NT2/D1 (cell line): ENCODE results near the gene CYSTM1.

Source experiments
- DNase-seq: peaks from one replicate; pipeline ENCODE4 v3.0.0-alpha.2; 2011; ENCODE audit warnings: low read depth, low spot score
- H3K27me3 ChIP-seq: 2 replicates; pipeline ENCODE4 v1.6.0; 2011; ENCODE audit warnings: mild to moderate bottlenecking; ENCODE audit not compliant: insufficient read length, insufficient read depth
- H3K36me3 ChIP-seq: 2 replicates; pipeline ENCODE4 v1.6.1; 2011; ENCODE audit warnings: mild to moderate bottlenecking, low read length, mixed read lengths; ENCODE audit not compliant: insufficient read depth, insufficient read length
- H3K4me1 ChIP-seq: 2 replicates; pipeline ENCODE4 v1.5.1; 2011; ENCODE audit not compliant: insufficient read depth, insufficient read length
- H3K4me3 ChIP-seq: 2 replicates; pipeline ENCODE4 v1.5.1; 2011; ENCODE audit warnings: low read depth; ENCODE audit not compliant: insufficient read length
- H3K9ac ChIP-seq: 2 replicates; pipeline ENCODE4 v1.6.0; 2011; ENCODE audit warnings: low read depth; ENCODE audit not compliant: insufficient read length
- H3K9me3 ChIP-seq: 2 replicates; pipeline ENCODE4 v1.5.1; 2011; ENCODE audit warnings: mild to moderate bottlenecking, low read length; ENCODE audit not compliant: insufficient read depth
- SUZ12 ChIP-seq: IDR thresholded peaks from 2 replicates; pipeline ENCODE4 v1.6.1; 2011; ENCODE audit not compliant: insufficient read length, insufficient read depth; ENCODE audit errors: extremely low read depth
- YY1 ChIP-seq: IDR thresholded peaks from 2 replicates; pipeline ENCODE4 v1.6.1; 2011; ENCODE audit not compliant: insufficient read length, insufficient read depth
- ZNF274 ChIP-seq: IDR thresholded peaks from 2 replicates; pipeline ENCODE4 v1.6.1; 2011; ENCODE audit warnings: mild to moderate bottlenecking, low read depth, low read length

Gene CYSTM1

DNA sequence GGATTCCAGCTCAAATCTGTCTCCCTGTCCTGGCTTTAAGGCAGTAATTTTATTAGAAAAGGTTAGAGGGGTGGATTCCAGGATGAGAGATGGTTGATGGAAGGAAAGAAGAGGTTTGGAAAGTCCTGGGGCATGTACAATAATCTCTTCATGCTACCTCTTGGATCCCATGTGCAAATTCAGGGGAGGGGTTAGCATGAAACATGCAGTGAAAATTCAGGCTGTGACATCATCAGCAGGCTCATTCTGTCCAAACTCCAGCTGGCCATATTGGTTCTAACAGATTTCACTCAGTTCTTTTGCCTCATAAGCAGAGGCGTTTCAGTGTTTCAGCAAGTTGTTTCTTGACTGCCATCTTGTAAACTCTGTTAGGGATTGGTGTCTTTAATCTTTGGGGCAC, 55.4 kb downstream of the CYSTM1 start:
- Histone ChIP-seq H3K4me1 (peaks cover 4% of the 10 kb centered on the region), H3K4me3 (no peak overlapping the region), H3K9ac (no peak overlapping the region), H3K36me3 (no peaks in the 10 kb centered on the region), H3K9me3 (no peaks in the 10 kb centered on the region), H3K27me3 (no peaks in the 10 kb centered on the region)
- DNase-seq, result no peak
- TF ChIP-seq SUZ12 (no peak), ZNF274 (no peak), YY1 (no peak)

DNA sequence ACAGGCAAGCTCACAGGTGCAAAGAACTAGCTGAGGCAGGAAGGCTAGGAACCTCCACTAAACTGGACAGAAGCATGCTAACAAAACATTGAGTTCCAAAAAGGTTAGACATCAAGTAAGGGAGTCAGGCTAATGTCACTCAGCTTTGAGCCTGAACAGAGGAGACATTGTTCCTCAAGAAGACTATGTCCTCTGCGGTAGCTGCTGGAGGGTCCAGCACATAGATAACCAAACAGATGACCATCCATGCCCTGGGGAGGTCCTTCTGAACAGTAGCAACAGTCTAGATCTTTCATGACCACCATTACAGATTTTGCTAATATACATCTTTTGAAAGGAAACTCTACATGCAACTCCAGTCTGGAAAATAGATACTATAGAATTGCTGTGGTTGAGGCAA, 57.7 kb downstream of the CYSTM1 start:
- no peaks in the 10 kb centered on the region for H3K4me1 ChIP-seq
- no peak for DNase-seq
- H3K4me3 ChIP-seq, result no peak overlapping the region
- TF ChIP-seq SUZ12 (no peak), YY1 (no peak)
- H3K36me3 ChIP-seq, result no peaks in the 10 kb centered on the region
- H3K9me3 ChIP-seq, result no peaks in the 10 kb centered on the region
- H3K27me3 ChIP-seq, result no peaks in the 10 kb centered on the region
- no peak overlapping the region for H3K9ac ChIP-seq

DNA sequence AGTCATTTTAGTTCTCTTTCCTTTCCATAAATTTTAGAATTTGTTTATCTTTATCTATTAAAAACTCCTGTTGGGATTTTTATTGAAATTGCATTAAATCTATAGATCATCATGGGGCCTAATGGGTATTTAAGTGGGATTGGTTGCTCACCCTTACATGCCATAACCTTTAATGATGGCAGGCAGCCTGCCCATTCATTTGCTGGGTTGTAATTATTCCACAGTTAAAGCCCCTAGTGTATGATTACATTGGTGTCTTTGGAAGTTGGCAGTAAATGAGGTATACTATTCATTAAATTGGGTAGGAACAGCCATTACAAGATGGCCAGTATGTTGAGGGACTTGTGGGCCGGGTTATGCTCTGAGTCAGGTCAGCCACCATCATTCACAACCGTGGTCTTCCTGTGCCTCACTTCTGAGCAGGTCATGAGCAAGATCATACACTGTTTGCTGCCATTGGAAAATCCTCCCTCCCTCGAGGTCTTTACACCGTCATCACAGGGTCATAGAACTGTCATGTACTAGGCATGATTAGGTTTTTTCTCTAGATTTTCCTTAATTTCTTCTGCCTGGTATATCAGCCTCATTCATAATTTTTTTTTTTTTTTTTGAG, 59.5 kb downstream of the CYSTM1 start:
- Histone ChIP-seq H3K4me1 (no peaks in the 10 kb centered on the region), H3K9me3 (no peaks in the 10 kb centered on the region), H3K9ac (no peak overlapping the region), H3K36me3 (no peaks in the 10 kb centered on the region), H3K27me3 (no peaks in the 10 kb centered on the region), H3K4me3 (no peak overlapping the region)
- TF ChIP-seq ZNF274 (no peak), SUZ12 (no peak), YY1 (no peak)
- DNase-seq, result no peak

DNA sequence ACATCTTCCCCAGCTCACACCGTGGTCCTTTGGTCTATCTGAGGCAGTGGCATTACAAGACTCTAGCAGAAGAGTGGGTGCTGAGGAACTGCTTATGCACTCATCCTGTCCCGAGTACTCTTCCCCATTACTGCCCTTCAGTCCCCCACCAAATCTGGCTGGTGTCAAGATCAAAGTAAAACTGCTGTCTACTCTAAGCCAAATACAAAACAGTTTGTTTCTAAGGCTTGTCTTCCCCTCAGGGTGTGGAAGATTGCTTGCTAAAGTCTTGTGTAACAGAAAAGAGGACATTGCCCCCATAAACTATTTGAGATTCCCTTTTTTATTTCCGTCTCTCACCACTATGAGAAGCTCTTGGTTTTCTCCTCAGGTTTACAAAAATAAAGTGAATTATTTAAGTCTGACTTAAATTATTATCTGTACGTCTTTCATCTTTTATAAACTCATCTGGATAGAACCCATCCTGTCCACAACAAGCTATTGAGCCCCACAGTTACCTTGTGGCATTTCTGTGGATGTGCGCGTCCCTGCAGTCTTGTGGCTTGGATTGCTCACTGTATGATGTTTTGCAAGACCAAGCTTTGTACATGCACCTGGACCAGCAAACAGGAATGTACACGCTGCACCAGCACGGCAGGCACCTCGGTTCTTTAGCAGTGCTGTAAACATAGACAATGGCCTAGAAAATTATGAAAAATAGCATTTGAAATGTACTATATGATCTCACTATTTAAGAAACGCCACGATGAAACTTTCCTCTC, 61.0 kb downstream of the CYSTM1 start:
- Histone ChIP-seq H3K4me1 (peaks cover 4% of the 10 kb centered on the region), H3K9me3 (no peaks in the 10 kb centered on the region), H3K4me3 (no peak overlapping the region), H3K36me3 (no peaks in the 10 kb centered on the region), H3K27me3 (no peaks in the 10 kb centered on the region), H3K9ac (no peak overlapping the region)
- no peak for TF ChIP-seq SUZ12
- TF ChIP-seq ZNF274, result no peak
- no peak for TF ChIP-seq YY1
- no peak for DNase-seq

DNA sequence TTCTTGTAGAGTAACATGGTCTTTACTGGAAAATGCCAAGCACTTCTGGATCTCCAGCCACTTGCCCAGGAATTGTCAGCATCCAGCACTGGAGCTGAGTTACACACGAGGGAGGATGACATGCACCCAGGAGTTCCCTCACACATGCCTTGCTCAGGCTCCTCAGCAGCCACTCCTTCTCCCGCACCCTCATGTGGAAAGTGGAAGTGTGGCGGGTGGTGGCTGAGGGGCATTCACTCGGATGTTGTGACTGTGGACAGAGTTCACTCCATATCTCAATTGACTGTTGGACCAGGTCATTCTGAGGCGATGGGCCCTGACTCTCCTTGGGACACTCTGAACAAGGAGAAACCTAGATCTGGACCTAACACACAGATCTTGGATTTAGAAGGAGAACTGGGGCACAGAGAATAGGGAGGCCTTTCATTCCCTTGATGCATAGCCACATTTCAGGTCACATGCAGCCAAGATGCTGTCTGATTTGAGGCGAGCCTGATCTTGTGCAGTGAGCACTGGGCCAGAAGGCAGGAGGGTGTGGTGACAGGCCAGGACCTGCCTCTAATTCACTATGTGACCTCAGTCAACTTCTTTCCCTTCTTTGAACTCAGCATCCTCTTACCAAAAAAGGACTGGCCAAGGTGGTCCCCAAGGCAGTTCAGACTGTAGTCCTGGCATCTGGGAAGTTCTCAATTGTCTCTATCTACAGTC, 62.1 kb downstream of the CYSTM1 start:
- DNase-seq, result no peak
- Histone ChIP-seq H3K4me1 (peaks cover 12% of the 10 kb centered on the region), H3K9ac (no peak overlapping the region), H3K9me3 (no peaks in the 10 kb centered on the region), H3K4me3 (no peak overlapping the region), H3K36me3 (peaks cover under 1% of the 10 kb centered on the region), H3K27me3 (no peaks in the 10 kb centered on the region)
- TF ChIP-seq YY1 (no peak), SUZ12 (no peak), ZNF274 (no peak)

DNA sequence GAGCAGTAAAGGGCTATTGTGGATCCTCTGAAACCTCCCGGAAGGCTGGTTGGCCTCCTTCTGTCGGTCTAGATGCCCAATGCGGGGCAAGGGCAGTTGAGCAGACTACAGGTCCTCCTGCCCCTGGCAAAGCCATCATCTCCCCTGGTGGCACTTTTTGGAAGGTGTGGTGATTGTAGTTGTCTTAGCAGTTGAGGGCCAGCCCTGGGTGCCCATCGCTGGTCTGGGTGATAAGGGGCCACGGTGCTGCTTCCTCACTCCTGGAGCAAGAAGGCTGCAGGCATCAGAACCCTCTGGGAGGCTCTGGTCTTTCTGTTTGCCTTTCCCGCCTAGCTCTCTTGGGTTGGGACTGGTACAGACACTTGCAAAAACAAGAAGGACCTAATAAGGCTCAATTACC, 63.8 kb downstream of the CYSTM1 start:
- no peak for DNase-seq
- Histone ChIP-seq H3K4me1 (peaks cover 12% of the 10 kb centered on the region), H3K9me3 (no peaks in the 10 kb centered on the region), H3K36me3 (peaks cover 15% of the 10 kb centered on the region), H3K4me3 (no peak overlapping the region), H3K9ac (no peak overlapping the region), H3K27me3 (no peaks in the 10 kb centered on the region)
- no peak for TF ChIP-seq SUZ12
- TF ChIP-seq YY1, result no peak

DNA sequence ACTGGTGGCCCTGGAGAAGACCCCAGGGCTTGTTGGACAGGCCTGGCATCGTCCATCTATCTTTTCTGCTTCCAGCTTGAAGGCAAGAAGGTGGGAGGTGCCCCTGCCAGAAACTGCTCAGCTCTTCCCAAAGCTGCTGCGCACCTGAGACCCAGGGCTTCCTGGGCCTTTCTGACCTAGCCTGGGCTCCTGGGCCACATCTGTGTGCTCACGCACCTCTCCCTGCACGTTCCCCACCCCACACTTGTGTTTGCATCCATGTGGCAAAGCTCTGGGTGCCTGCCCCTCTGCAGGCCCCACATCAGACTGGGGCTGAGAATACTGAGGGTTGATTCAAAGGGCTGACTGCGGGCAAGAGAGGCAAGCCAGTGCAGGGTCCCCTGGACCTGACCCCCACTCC, 64.5 kb downstream of the CYSTM1 start:
- no peak for TF ChIP-seq YY1
- TF ChIP-seq SUZ12, result no peak
- TF ChIP-seq ZNF274, result no peak
- H3K27me3 ChIP-seq, result no peaks in the 10 kb centered on the region
- H3K9ac ChIP-seq, result no peak overlapping the region

More for the DNA sequence above, 64.5 kb downstream of the CYSTM1 start:
- Histone ChIP-seq H3K4me3 (no peak overlapping the region), H3K36me3 (peaks cover 18% of the 10 kb centered on the region), H3K4me1 (peaks cover 12% of the 10 kb centered on the region), H3K9me3 (no peaks in the 10 kb centered on the region)
- DNase-seq, result no peak
